Medulla oblongata (tissue), 1 donor: ENCODE data around the gene CLIC6.
A peak's percentile ranks its signal among the peaks of the same experiment; 100 is the strongest.
"Not testable (repeated sequence)": the region's sequence is repeated elsewhere in the genome, so short reads cannot be mapped to it uniquely, and the experiment has no call there.

Source experiments
- DNase-seq: peaks from one replicate; pipeline ENCODE4 v3.0.0-alpha.2; 2015; ENCODE audit errors: extremely low spot score

Gene CLIC6

GRCh38 chr21:34692458-34693020 lies 23.7 kb downstream of the CLIC6 start:
- no peak for DNase-seq

GRCh38 chr21:34693192-34693810 lies 24.5 kb downstream of the CLIC6 start:
- peak; percentile 68 for DNase-seq

- no peak for DNase-seq
Measured at GRCh38 chr21:34695434-34695833, 26.6 kb downstream of the CLIC6 start.

DNA sequence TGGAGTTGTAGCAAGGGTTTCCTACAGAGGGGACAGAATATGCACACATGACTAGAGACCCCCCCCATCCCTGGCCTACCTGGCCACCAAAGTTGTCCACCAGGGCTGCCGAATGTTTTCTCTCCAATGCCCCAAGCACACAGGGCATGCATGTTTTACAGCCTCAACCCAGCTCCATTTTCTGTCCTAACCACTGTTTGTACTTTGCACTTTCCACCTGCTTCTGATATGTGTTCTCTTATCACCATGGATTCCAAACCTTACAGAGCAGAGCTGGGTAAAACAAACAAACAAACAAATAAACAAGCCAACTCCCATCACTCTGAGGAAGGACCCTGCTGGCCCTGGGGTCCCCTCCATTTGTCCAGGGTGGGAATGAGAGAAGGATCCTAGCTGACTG lies 27.3 kb downstream of the CLIC6 start:
- no peak for DNase-seq

DNA sequence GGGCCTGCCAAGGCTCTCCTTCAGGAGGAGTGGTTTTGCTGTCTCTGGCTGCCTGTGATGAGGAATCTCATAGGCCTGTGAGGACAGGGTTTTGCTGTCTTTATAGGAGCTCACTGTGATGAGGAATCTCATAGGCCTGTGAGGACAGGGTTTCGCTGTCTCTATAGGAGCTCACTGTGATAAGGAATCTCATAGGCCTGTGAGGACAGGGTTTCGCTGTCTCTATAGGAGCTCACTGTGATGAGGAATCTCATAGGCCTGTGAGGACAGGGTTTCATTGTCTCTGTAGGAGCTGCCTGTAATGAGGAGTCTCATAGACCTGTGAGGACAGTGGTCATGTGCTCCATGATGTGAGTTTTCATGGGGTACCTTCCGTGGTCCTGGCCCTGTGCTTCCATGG lies 29.0 kb downstream of the CLIC6 start:
- DNase-seq: no peak

GRCh38 chr21:34698270-34699015 lies 29.6 kb downstream of the CLIC6 start:
- no peak for DNase-seq

- no peak for DNase-seq
Measured at GRCh38 chr21:34700605-34701004, 31.8 kb downstream of the CLIC6 start.

GRCh38 chr21:34701726-34702125 lies 32.9 kb downstream of the CLIC6 start:
- DNase-seq: no peak

- DNase-seq: peak; percentile 38
Measured at GRCh38 chr21:34702341-34703170, 33.8 kb downstream of the CLIC6 start.

DNA sequence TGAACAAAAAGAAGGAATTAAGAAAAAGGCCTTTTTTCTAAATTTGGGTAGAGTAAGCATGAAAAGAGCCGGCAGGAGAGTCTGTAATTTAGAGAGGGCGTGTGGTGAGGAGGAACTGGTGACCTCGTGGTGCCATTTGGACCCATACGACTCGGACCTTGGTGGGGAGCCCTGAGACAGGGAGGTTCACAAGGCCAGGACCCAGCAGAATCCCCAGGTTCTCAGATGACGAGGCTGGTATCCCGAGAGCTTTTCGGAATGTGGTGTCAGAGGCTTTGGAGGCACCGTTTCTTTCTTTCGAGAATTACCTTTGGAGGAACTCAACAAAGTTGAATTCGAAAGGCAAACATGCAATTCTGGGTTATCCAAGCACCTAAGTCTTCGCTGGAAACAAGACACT lies 34.8 kb downstream of the CLIC6 start:
- no peak for DNase-seq

DNA sequence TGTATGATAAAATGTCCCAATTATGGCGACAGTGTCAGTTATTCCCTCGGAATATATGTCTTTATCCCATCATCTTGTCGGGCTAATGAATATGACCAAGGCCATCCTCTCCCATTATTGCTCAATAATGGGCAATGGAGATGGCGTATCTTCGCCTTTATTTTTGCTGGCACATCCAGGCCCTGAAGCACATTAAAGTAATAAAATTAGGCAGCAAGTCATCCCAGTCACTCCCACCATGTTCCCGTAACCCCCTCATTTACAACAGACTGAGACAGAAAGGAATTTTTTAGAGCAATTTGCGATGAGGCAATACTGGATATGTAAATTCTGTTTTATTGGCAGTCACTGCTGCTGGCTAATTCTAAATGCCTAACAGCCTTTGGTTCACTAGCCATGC lies 35.3 kb downstream of the CLIC6 start:
- no peak for DNase-seq

DNA sequence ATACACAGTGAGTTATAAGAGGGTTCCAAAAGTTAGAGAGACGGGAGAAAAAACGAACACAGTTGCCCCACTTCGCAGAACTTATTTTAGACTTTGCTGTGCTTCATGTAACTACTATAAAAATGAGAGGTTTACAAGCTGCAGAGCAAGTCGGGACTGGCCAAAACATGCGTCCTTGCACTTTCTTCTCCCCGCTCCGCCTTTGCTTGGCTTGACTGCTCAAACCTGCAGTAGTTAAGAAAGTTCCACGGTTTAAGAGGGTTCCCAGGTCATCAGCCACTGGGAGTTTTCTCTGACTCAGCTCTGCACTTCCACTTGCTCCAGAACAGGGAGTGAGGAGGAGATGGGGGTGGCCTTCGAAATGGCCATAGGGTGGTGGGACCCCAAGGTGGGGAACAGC lies 36.2 kb downstream of the CLIC6 start:
- no peak for DNase-seq

DNA sequence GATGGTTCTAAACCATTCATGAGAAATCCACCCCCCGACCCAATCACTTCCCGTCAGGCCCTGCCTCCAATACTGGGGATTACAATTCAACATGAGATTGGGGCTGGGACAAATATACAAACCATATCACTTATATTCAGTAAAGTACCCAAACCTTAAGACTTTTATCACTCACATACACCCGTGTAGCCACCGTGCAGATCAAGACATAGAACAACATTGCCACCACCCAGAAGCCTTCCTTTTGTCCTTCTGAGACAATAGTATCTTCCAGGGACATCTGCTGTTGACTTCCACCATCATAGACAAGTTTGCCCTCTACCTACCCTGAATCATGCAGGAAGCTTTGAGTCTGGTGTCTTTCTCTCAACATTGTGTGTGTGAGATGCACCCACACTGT lies 37.5 kb downstream of the CLIC6 start:
- DNase-seq: no peak

DNA sequence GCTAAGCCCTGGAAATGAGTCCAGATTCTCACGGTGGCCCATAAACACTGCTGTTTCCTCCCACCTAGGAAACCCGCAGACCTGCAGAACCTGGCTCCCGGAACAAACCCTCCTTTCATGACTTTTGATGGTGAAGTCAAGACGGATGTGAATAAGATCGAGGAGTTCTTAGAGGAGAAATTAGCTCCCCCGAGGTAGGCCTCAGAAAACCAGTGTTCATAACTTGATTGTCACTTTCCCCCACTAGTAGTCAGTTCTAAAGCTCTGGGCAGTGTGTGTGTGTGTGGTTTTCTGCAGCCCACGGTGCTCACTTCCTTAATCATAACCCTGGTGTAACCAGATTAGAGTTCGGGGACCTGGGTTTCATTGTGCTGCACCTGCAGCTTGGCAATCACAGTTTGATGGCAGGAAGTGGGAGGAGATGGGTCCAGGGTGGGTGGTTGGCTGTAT lies 39.1 kb downstream of the CLIC6 start:
- DNase-seq: no peak

GRCh38 chr21:34713621-34714020 lies 44.8 kb downstream of the CLIC6 start:
- DNase-seq: no peak

DNA sequence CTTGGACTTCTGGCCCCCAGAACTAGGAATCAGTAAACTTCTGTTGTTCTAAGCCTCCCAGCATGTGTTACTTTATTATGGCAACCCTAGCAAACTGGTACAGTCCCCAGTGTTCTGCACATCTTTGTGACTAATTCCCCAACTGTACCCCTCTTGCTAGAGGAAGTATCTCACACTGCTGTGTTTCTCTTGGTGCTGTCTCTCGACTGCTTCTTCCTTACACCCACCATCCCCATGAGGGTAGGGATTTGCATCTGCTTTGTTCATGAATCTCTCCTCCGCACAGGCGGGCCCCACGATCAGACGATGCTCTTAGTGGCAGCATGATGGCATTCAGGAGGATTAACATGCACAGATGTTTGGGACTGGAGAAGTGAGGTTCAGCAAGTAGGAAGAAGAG lies 46.7 kb downstream of the CLIC6 start:
- no peak for DNase-seq

DNA sequence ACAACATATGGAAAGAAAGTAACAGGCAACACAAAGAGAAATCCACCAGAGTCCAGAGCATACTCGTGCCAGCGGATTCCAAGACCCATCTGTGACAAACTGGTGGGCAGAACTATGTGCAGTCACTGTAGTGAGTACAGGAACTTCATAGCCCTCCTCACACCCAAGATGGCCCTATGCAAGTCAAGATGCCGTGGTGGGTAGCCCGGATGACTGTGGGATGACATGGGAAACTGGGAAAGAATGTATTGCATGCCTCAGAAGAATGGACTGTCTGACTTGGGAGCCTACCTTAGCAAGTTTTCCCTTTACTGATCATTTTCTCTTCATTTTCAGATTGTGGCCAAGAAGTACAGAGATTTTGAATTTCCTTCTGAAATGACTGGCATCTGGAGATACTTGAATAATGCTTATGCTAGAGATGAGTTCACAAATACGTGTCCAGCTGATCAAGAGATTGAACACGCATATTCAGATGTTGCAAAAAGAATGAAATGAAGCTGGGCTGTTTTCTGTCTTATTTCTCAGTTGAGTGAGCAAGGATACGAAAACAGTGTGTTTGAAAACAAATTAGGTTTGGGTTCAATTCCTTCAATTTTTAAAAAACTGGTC lies 47.3 kb downstream of the CLIC6 start:
- no peak for DNase-seq

- not testable (repeated sequence) for DNase-seq
Measured at GRCh38 chr21:34718529-34718928, 49.7 kb downstream of the CLIC6 start.

- no peak for DNase-seq
Measured at GRCh38 chr21:34722684-34723300, 54.0 kb downstream of the CLIC6 start.

GRCh38 chr21:34724131-34724856 lies 55.5 kb downstream of the CLIC6 start:
- no peak for DNase-seq

DNA sequence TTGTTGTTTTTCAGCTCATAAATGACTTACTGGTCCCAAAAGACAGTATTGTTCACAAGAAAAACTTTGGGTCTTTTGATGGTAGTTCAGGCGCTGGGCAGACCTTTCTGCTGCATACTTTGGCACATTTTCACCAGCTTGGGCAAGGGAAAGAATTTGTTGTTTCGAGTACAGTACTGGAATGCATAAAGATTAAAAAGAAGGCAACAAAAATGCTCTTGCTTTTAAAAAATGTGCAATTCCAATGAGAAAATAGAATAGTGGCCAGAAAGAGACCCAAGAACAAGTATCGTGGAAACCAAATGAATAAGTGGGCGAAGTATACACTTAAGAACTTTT lies 56.0 kb downstream of the CLIC6 start:
- DNase-seq: no peak
